Measurements from ENCODE around the gene CEP83. TPM values are rescaled to one million over a fixed set of nuclear protein-coding genes. Genes with fewer than 3 reads are reported as not detected.
A peak's percentile ranks its signal among the peaks of the same experiment; 100 is the strongest.
"Not testable (repeated sequence)": the region's sequence is repeated elsewhere in the genome, so short reads cannot be mapped to it uniquely, and the experiment has no call there.

The CEP83 gene
- total RNA-seq, 2 donors from 2014 or later = 23.3 to 26.3 TPM

DNA sequence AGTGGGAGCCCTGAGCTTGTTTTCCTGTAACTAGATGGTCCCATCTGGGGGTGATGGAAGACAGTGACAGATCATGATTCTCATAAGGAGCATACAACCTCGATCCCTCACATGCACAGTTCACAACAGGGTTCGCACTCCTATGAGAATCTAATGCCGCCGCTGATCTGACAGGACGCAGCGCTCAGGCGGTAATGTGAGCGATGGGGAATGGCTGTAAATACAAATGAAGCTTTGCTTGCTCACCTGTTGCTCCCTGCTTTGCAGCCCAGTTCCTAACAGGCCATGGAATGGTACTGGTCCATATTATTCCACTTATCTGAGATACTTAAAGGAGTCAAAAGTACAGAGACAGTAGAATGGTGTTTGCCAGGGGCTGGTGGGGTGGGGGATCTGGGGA is 9.9 kb upstream of the CEP83 start:
- no peaks in the 10 kb centered on the region for H3K4me1 Mint-ChIP-seq (ENCODE audit: low read depth)
- no peak for ATAC-seq (replicated peaks in 1 of 2)
- DNase-seq = no peak
- H3K27me3 Mint-ChIP-seq (ENCODE audit: low read depth) = peaks cover 5% of the 10 kb centered on the region
- H3K4me3 Mint-ChIP-seq = no peak overlapping the region
- no peak overlapping the region for H3K27ac Mint-ChIP-seq
- peaks cover 0 to 1% of the 10 kb centered on the region in 2 donors for H3K36me3 Mint-ChIP-seq (ENCODE audit: insufficient read depth in 2 of 2)
- peaks cover 0 to 5% of the 10 kb centered on the region in 2 donors for H3K9me3 Mint-ChIP-seq

DNA sequence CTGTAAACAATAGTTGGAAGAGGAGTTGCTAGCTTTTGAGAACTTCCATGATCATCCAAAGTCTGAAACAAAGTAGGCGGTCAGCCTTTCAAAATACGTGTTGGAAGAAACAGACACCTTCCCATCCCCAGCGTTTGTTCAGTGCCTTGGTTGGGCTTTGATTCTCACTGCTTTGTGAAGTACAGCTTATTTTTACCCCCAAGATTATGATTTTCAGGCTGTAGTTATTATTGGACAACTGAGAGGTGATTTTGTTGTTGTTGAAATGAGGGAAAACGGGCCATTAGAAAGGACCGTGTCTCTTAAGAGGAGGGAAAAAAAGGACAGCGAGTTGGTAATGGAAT is 921 bp upstream of the CEP83 start:
- H3K27me3 Mint-ChIP-seq (ENCODE audit: low read depth) = peaks cover 13% of the 10 kb centered on the region
- DNase-seq = no peak
- no peak for ATAC-seq (replicated peaks in 1 of 2)
- peaks cover 38% of the 10 kb centered on the region for H3K4me1 Mint-ChIP-seq (ENCODE audit: low read depth)
- H3K36me3 Mint-ChIP-seq (ENCODE audit: insufficient read depth in 2 of 2) = peaks cover 7 to 12% of the 10 kb centered on the region in 2 donors
- peak overlapping the region; percentile 97 to 98 for H3K4me3 Mint-ChIP-seq
- peaks cover 6 to 7% of the 10 kb centered on the region in 2 donors for H3K9me3 Mint-ChIP-seq
- H3K27ac Mint-ChIP-seq = peak overlapping the region; percentile 87

DNA sequence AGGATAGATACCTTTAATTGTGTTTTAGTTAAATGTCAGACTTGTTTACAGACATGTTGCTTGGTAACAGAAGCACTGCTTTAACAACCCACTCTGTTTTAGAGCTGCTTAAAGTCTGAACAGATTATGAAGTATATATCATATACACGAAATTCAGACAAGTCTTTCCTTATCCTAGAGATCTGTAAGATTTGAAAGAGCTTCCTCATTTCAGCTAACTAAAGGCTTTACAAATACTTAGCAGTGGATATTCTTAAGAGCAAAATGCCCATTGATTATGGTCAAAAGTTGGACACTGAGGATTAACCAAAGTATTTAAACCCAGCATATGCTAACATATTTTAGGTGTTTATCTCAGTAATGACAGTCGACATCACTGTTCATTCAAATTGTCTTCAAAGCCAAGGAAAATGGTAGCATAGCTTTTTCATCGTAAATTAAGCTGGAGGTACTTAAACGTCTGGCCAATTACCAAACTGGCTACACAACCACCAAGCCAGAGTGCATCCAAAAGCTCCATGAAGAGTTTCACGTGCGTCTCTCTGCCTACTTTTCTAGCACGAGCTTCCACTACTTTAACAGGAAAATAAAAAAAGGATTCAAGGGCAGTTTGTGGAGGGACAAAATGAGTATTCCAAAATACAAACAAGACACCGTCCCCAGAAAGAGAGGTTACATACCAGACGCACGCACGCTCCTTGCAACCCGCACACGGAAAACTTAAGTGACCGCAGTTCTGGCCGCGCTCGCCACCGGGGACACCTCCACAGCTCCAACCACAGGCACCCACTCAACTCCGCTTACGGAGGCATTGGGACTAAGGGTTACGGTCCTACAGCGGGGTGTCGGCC is 565 bp downstream of the CEP83 start:
- Mint-ChIP-seq H3K27me3 (ENCODE audit: low read depth) (peaks cover 13% of the 10 kb centered on the region), H3K27ac (peak overlapping the region; percentile 97), H3K4me1 (ENCODE audit: low read depth) (peaks cover 38% of the 10 kb centered on the region), H3K4me3 (peak overlapping the region; percentile 97 to 98), H3K36me3 (ENCODE audit: insufficient read depth in 2 of 2) (peaks cover 18 to 23% of the 10 kb centered on the region in 2 donors), H3K9me3 (peaks cover 6 to 7% of the 10 kb centered on the region in 2 donors)
- DNase-seq = no peak
- peak; percentile 61 to 65 for ATAC-seq (replicated peaks in 1 of 2)

DNA sequence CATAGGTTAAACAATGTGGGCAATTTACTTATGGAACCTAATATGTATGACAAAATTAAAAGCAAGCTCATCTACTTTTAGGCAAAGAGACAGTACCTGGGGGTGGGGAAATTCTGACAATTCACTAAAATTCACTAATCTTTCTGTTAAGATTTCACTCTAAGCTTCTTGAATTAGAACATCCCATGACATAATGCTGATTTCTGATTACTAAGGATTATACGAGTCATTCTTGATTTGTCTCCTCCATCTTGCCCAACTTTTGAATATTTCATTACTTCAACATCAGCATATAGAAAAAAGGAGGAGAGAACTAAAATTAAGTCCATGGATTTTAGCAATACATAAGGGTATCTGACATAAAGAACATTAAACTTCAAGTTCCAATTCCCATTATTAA is 2.4 kb downstream of the CEP83 start:
- Mint-ChIP-seq H3K4me3 (peak overlapping the region; percentile 97 to 98), H3K9me3 (peaks cover 6 to 10% of the 10 kb centered on the region in 2 donors), H3K4me1 (ENCODE audit: low read depth) (peaks cover 55% of the 10 kb centered on the region), H3K36me3 (ENCODE audit: insufficient read depth in 2 of 2) (peaks cover 22 to 31% of the 10 kb centered on the region in 2 donors), H3K27me3 (ENCODE audit: low read depth) (peaks cover 8% of the 10 kb centered on the region), H3K27ac (peak overlapping the region; percentile 95)
- DNase-seq (no peak), ATAC-seq (replicated peaks in 1 of 2) (no peak)

DNA sequence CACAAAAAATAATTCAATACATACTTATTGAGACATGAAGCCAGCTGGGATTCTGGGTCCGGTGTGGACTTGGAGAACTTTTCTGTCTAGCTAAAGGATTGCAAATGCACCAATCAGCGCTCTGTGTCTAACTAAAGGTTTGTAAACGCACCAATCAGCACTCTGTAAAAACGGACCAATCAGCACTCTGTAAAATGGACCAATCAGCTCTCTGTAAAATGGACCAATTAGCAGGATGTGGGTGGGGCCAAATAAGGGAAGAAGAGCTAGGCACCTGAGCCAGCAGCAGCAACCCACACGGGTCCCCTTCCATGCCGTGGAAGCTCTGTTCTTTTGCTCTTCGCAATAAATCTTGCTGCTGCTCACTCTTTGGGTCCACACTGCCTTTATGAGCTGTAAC is 5.3 kb downstream of the CEP83 start:
- Mint-ChIP-seq H3K4me1 (ENCODE audit: low read depth) (peaks cover 60% of the 10 kb centered on the region), H3K36me3 (ENCODE audit: insufficient read depth in 2 of 2) (peaks cover 25 to 51% of the 10 kb centered on the region in 2 donors)
- ATAC-seq (replicated peaks in 1 of 2); H3K4me3 Mint-ChIP-seq; H3K9me3 Mint-ChIP-seq; H3K27ac Mint-ChIP-seq; DNase-seq; H3K27me3 Mint-ChIP-seq (ENCODE audit: low read depth): not testable (repeated sequence)

DNA sequence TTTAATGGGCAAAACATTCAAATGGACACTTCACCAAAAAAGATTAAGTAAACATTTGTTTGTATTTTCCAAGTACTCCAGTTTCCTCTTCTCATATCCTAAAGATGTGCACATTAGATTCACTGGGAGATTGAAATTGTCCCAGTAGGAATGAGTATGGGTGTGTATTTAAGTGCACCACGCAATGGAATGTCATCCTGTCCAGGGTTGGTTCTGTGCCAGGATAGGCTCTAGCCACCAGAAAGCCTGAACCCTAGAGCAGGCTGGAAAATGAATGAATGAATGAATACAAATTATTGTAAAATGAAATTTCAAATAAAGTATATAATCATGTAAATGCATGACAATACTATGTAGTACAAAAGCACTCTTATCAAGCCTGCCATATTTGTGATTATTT is 14.0 kb downstream of the CEP83 start:
- no peak for ATAC-seq (replicated peaks in 1 of 2)
- Mint-ChIP-seq H3K4me1 (ENCODE audit: low read depth) (peaks cover 23% of the 10 kb centered on the region), H3K27ac (no peak overlapping the region), H3K36me3 (ENCODE audit: insufficient read depth in 2 of 2) (peaks cover 18 to 39% of the 10 kb centered on the region in 2 donors), H3K27me3 (ENCODE audit: low read depth) (no peaks in the 10 kb centered on the region), H3K4me3 (no peak overlapping the region), H3K9me3 (peaks cover 2 to 10% of the 10 kb centered on the region in 2 donors)
- DNase-seq = no peak

DNA sequence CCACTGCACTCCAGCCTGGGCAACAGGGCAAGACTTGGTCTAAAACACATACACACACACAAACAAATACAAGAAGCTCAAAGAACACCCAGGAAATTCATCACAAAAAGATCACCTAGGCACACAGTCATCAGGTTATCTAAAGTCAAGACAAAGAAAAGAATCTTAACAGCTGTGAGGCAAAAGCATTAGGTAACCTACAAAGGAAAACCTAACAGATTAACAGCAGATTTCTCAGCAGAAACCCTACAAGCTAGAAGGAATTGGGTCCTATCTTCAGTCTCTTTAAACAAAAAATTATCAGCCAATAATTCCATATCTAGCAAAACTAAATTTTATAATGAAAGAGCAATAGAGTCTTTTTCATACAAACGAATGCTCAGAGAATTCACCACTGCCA is 22.4 kb downstream of the CEP83 start:
- Mint-ChIP-seq H3K36me3 (ENCODE audit: insufficient read depth in 2 of 2) (peaks cover 16 to 32% of the 10 kb centered on the region in 2 donors), H3K4me3 (no peak overlapping the region), H3K4me1 (ENCODE audit: low read depth) (peaks cover 29% of the 10 kb centered on the region), H3K27ac (no peak overlapping the region), H3K27me3 (ENCODE audit: low read depth) (no peaks in the 10 kb centered on the region), H3K9me3 (peaks cover 2 to 8% of the 10 kb centered on the region in 2 donors)
- ATAC-seq (replicated peaks in 1 of 2) (no peak), DNase-seq (no peak)

DNA sequence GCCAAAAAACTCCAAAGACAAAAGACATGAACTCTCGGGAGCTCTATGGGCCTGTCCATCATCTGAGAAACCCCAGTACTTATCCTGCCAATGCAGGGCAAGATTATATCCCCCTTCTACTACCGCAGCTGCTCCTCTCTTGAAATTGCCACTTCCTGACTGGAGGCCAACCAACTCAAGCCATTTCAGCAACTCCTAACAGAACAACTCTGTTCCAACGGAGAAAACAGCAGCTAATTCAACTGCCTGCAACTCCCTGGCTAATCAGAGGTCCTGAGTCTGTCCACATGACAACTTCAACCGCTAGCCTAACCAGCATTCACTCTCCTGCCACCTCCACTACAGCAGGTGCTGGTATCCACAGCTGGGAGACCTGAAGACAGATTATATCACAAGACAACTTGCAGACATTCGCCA is 24.1 kb downstream of the CEP83 start:
- no peak for DNase-seq
- H3K27me3 Mint-ChIP-seq (ENCODE audit: low read depth) = no peaks in the 10 kb centered on the region
- peaks cover 6 to 14% of the 10 kb centered on the region in 2 donors for H3K9me3 Mint-ChIP-seq
- peaks cover 35% of the 10 kb centered on the region for H3K4me1 Mint-ChIP-seq (ENCODE audit: low read depth)
- ATAC-seq (replicated peaks in 1 of 2) = peak in 1 of 2 donors; percentile 20
- no peak overlapping the region for H3K27ac Mint-ChIP-seq
- peaks cover 13 to 34% of the 10 kb centered on the region in 2 donors for H3K36me3 Mint-ChIP-seq (ENCODE audit: insufficient read depth in 2 of 2)
- H3K4me3 Mint-ChIP-seq = peak overlapping the region in 1 of 2 donors; percentile 10

DNA sequence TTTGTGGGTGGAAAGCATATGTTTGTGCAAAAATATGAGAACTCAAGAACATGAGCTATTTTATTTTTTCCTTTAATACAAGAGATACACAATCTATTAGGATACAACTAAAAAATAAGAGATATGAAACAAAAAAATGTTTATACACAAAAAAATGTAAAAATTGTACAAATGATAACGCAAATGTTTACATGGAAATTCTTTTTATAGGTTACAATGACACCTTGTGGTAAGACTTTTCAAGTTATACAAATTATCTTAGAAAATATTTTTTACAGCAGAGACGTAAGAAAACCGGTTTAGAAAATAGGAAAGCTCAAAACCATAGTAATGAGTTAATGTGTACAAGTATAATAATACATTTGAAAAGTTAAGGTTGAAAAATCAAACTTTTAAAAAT is 25.5 kb downstream of the CEP83 start:
- Mint-ChIP-seq H3K9me3 (peaks cover 10 to 14% of the 10 kb centered on the region in 2 donors), H3K4me1 (ENCODE audit: low read depth) (peaks cover 38% of the 10 kb centered on the region), H3K36me3 (ENCODE audit: insufficient read depth in 2 of 2) (peaks cover 19 to 35% of the 10 kb centered on the region in 2 donors), H3K27me3 (ENCODE audit: low read depth) (no peaks in the 10 kb centered on the region), H3K27ac (no peak overlapping the region), H3K4me3 (no peak overlapping the region)
- DNase-seq = no peak
- ATAC-seq (replicated peaks in 1 of 2) = no peak

DNA sequence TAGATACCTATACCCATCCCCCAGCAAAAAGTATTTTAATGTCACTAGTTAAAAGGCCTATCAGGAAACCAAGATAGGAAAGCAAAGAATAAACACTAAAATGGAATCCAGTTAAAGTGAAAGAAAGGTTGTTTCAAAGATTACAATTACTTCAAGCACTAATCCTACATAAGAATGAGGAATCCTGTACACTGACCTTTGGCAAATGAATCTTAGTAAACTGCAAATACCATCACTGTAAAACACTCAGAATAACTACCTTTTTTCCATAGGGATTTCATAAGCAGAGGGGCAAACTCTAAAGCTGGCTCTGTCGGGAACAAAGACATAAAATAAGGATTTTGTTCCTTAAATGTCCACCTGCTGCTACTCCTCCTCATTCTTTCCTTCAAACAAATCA is 25.9 kb downstream of the CEP83 start:
- H3K27ac Mint-ChIP-seq = no peak overlapping the region
- ATAC-seq (replicated peaks in 1 of 2) = no peak
- peaks cover 37% of the 10 kb centered on the region for H3K4me1 Mint-ChIP-seq (ENCODE audit: low read depth)
- peaks cover 8 to 13% of the 10 kb centered on the region in 2 donors for H3K9me3 Mint-ChIP-seq
- peaks cover 17 to 34% of the 10 kb centered on the region in 2 donors for H3K36me3 Mint-ChIP-seq (ENCODE audit: insufficient read depth in 2 of 2)
- no peak overlapping the region for H3K4me3 Mint-ChIP-seq
- DNase-seq = no peak
- H3K27me3 Mint-ChIP-seq (ENCODE audit: low read depth) = no peaks in the 10 kb centered on the region

DNA sequence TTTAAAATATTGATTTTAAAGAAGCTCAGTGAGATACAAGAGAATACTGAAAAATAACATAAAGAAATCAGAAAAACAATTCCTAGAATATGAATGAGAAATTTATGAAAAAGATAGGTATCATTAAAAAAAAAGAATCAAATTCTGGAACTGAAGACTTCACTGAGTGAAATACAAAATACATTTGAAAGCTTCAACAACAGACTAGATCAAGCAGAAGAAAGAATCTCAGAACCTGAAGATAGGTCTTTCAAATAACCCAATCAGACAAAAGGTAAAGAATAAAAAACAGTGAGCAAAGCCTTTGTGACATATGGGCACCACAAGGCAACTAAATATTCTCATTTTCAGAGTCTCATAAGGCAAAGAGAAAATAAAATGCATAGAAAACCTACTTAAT is 29.4 kb downstream of the CEP83 start:
- peaks cover 36% of the 10 kb centered on the region for H3K4me1 Mint-ChIP-seq (ENCODE audit: low read depth)
- peaks cover 11 to 13% of the 10 kb centered on the region in 2 donors for H3K9me3 Mint-ChIP-seq
- DNase-seq = no peak
- no peak overlapping the region for H3K4me3 Mint-ChIP-seq
- H3K36me3 Mint-ChIP-seq (ENCODE audit: insufficient read depth in 2 of 2) = peaks cover 24 to 40% of the 10 kb centered on the region in 2 donors
- ATAC-seq (replicated peaks in 1 of 2) = no peak
- no peaks in the 10 kb centered on the region for H3K27me3 Mint-ChIP-seq (ENCODE audit: low read depth)
- no peak overlapping the region for H3K27ac Mint-ChIP-seq

DNA sequence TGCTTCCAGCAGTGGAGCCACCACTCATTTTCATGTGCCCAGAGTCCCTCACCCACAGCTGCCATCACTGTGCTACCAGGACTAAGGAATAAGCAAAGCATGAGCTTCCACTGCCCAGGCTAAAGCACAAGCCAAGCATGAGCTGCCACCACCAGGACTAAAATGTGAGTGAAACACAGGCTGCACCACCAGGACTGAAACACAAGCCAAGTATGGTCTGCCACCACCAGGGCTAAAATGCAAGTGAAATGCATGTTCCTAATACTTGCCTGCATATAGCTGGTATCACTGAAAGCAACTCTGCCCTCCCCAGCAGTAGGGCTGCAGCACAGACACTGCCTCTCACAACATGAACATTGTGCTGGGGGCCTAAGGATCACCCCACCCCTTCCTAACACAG is 30.0 kb downstream of the CEP83 start:
- no peaks in the 10 kb centered on the region for H3K27me3 Mint-ChIP-seq (ENCODE audit: low read depth)
- ATAC-seq (replicated peaks in 1 of 2) (peak; percentile 49 to 59), DNase-seq (peak; percentile 12 to 13)
- H3K4me3 Mint-ChIP-seq = no peak overlapping the region
- peaks cover 25 to 45% of the 10 kb centered on the region in 2 donors for H3K36me3 Mint-ChIP-seq (ENCODE audit: insufficient read depth in 2 of 2)
- peaks cover 11 to 13% of the 10 kb centered on the region in 2 donors for H3K9me3 Mint-ChIP-seq
- no peak overlapping the region for H3K27ac Mint-ChIP-seq
- peaks cover 31% of the 10 kb centered on the region for H3K4me1 Mint-ChIP-seq (ENCODE audit: low read depth)

DNA sequence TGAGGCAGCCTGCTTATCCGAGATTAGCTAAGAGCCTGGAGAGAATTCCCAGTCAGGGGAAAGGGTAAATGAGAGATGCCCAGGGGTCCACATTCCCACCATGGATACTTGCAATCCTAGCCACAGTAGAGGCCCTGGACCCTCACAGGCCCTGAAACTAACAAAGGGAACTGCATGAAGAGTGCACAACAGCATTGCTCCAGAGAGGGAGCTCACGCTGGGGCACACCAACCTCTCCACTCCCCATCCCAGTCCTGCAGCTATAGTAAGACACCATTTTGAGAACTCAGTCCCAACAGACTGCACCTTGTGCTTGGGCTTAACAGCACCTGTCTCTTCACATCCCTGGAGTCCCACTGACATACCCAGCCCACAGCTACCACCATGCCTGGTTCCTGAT is 30.5 kb downstream of the CEP83 start:
- peaks cover 26 to 45% of the 10 kb centered on the region in 2 donors for H3K36me3 Mint-ChIP-seq (ENCODE audit: insufficient read depth in 2 of 2)
- peaks cover 31% of the 10 kb centered on the region for H3K4me1 Mint-ChIP-seq (ENCODE audit: low read depth)
- ATAC-seq (replicated peaks in 1 of 2) (peak in 1 of 2 donors; percentile 10), DNase-seq (no peak)
- H3K27ac Mint-ChIP-seq = no peak overlapping the region
- no peak overlapping the region for H3K4me3 Mint-ChIP-seq
- no peaks in the 10 kb centered on the region for H3K27me3 Mint-ChIP-seq (ENCODE audit: low read depth)
- H3K9me3 Mint-ChIP-seq = peaks cover 11 to 13% of the 10 kb centered on the region in 2 donors
